ENCODE results near the gene CLC.
A peak's percentile ranks its signal among the peaks of the same experiment; 100 is the strongest.
"Not testable (repeated sequence)": the region's sequence is repeated elsewhere in the genome, so short reads cannot be mapped to it uniquely, and the experiment has no call there.

CLC gene

DNA sequence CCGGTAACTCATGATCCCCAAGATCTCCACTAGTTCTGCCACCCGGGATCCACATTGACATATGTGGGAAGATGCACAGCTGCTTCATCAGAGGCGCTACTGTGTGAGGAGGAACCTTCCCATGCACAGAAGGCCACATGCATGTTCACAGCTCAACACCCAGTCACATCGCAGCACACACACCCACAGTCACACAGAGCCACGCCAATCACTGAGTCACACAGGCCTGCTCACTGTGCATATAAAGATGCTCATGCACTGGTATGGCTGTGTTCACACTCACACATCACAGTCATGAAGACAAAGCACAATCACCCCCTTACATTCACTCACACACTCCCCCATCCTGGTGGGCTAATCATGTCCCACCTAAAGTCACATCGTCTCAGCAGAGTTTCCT lies 9.8 kb downstream of the CLC start:
- DNase-seq: no peak

DNA sequence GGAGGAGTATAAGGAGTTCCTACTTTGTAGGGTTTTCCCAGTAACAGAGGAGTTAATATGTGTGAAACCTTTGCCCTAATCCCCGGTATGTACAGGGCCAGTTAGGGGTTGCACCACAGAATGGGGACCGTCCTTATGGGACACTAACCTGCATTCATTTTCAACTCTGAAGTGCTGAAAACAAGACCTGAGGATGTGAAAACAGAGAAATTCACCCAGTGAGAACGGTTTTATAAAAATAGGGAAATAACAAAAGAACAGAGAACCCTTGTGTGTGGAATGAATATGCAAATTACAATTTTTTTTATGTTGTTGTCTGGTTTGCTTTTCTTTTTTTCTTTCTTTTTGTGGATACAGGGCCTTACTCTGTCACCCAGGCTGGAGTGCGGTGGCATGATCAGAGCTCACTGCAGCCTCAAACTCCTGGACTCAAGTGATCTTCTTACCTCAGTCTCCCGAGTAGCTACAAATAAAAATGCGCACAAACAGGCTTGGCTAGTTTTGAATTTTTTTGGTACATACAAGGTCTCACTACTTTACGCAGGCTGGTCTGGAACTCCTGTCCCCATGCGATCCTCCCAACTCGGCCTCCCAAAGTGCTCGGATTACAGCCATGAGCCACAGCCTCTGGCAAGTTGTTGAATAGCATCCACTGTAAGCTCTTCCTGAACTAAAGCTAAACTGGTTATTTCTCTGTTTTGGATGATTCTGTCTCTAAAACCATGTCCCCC lies 10.6 kb downstream of the CLC start:
- no peak for DNase-seq

GRCh38 chr19:39725995-39726394 lies 11.8 kb downstream of the CLC start:
- DNase-seq: no peak

DNA sequence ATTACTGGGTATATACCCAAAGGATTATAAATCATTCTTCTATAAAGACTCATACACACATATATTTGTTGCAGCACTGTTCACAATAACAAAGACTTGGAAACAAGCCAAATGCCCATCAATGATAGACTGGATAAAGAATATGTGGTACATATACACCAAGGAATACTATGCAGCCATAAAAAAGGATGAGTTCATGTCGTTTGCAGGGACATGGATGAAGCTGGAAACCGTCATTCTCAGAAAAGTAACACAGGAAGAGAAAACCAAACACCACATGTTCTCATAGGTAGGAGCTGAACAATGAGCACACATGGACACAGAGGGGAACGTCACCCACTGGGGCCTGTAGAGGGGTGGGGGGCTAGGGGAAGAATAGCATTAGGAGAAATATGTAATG lies 17.7 kb downstream of the CLC start:
- DNase-seq: not testable (repeated sequence)

DNA sequence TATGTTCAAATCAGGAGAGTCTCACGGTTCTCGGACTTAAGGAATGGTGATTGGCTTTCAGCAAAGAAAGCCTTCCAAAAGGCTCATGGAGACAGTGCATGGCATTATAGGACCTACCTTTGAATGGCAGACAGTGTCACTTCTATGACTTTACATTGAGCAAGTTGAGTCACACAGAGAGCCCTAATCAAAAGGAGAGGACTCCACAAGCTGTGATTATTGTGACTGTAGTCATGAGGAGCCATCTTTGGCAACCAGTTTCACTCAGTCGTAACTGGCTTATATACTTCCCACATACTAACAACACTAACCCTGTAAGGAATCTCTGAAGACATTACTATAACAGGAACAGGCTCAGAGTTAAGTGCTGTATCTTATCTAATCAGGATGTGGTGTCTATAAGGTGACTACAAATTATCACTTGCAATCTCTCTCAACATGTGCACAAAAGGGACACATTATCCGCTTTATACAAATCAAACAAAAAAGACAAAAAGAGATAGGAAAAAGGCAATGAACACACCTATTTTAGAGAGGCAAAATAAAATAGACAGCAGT lies 27.4 kb downstream of the CLC start:
- DNase-seq: no peak

DNA sequence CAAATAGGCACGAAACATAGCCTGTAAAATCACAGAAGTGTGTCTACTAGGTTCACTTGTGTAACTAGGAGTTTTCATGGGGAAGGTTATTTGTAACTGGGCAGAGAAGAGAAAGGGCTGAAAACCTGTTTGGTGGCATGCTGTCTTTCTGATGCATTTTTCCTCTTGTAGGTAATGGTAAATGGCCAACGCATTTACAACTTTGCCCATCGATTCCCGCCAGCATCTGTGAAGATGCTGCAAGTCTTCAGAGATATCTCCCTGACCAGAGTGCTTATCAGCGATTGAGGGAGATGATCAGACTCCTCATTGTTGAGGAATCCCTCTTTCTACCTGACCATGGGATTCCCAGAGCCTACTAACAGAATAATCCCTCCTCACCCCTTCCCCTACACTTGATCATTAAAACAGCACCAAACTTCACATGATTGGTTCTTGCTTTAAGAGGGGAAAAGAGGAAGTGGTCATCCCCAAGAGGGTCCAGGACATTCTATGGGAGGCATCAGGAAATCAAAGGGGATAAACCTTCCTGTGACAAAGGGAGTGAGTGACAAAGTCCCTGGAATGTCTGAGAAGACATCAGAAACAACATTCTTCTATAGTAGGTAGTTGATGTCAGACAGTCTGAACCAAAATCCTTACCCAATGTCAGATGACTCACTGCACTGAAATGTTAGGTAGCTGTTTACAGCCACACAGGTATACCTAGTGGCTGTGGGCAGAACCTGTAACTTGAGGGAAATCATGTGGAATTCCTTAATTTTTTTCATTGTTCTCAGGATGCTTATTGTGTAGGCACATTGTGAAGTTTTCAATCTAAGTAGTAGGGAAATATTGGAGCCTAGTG lies 28.6 kb downstream of the CLC start:
- no peak for DNase-seq

GRCh38 chr19:39708594-39708993 lies 29.2 kb downstream of the CLC start:
- no peak for DNase-seq

- DNase-seq: peak in 1 of 5 donors; percentile 74
Measured at GRCh38 chr19:39705578-39706188, 32.1 kb downstream of the CLC start.

DNA sequence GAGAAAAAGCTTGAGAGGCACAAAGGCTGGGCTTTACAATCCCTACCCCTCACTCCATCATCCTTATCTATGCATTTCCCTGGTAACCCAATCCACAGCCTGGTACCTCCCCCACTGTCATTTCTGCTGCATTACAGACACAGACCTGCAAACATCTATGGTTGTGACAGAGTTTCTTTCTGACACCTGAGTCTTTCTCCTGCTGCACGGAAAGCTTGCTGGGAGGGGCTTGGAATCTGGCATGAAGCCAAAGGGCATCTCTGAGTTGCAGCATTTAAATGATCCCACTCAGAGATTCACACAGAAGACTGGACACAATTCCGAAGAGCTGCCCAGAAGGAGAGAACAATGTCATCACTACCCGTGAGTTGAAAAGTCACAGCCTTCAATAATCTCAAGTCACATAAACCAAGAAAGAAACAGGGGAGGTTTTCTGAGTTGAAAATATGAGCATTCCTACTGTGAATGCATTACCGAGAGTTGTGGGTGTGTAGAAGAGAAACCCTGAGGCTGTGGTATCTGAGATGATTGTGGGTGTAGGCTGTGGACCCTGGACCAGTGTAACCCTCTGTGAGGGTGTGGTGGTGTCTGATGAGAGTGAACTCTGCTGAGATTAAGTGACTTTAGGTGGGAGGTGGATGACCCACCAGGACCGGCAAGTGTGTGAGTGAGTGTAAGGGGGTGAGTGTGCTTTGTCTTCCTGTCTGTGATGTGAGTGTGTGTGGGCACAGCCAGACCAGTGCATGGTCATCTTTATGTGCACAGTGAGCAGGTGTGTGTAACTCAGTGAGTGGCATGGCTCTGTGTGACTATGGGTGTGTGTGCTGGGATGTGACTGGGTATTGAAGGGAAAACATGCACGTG lies 33.4 kb downstream of the CLC start, which contains the start of gene LGALS14:
LGALS14 (plus strand) TSS at position 301 of the 864 bp plus-strand sequence; CDS start at position 349, 48 bp downstream.
- peak in 1 of 5 donors; percentile 12 for DNase-seq

DNA sequence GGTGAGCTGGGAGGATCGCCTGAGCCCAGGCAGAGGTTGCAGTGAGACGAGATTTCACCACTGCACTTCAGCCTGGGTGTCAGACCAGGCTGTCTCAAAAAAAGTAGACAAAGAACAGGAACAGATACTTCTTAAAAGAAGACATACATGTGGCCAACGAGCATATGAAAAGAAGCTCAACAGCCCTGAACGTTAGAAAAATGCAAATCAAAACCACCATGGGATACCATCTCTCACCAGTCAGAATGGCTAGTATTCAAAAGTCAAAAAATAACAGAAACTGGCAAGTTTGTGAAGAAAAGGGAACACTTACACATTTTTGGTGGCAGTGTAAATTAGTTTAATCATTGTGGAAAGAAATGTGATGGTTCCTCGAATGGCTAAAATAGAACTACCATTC lies 36.5 kb downstream of the CLC start:
- no peak for DNase-seq

- no peak for DNase-seq
Measured at GRCh38 chr19:39698535-39698934, 39.3 kb downstream of the CLC start.

GRCh38 chr19:39696387-39696786 lies 41.4 kb downstream of the CLC start:
- no peak for DNase-seq

DNA sequence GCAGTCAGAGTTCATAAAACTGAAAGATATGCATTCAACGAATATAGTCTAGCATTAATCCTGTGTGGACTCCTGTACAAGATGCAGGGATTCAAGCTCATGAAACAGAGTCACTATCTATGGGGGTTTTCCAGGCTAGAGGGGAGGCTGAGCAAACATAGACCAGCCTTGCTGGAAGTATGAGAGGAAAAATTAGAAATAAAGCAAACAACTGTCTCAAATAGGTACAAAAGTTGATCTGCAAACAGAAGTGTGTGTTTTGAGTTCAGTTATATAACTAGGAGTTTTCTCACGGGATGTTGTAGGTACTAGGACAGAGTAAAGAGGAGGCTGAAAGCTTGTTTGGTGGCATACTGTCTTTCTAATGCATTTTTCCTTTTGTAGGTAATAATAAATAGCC lies 42.1 kb downstream of the CLC start:
- no peak for DNase-seq

GRCh38 chr19:39692822-39693221 lies 45.0 kb downstream of the CLC start:
- DNase-seq: no peak

DNA sequence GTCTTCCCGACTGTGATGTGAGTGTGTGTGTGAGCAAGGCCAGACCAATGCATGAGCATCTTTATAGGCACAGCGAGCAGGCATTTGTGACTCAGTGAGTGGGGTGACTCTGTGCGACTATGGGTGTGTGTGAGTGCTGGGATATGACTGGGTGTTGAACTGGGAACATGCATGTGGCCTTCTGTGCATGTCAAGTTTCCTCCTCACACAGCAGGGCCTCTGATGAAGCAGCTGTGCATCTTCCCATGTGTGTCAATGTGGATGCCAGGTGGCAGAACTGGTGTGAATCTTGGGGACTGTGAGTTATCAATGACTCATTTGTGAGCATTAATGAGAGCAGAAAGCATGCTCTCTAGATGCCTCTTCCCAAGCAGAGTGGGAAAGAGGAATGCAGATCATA lies 45.7 kb downstream of the CLC start:
- no peak for DNase-seq

DNA sequence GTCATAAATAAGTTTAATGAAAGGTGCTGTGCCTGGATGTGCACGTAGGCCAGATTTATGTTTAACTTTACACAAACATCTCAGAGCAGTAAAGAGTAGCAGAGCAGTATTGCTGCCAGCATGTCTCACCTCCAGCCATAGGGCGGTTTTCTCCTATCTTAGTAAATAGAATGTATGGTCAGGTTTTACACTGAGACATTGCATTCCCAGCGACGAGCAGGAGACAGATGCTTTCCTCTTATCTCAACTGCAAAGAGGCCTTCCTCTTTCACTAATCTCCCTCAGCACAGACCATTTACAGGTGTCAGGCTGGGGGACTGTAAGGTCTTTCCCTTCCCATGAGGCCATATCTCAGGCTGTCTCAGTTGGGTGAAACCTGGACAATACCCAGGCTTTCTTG lies 49.2 kb downstream of the CLC start:
- not testable (repeated sequence) for DNase-seq

GRCh38 chr19:39686739-39687138 lies 51.1 kb downstream of the CLC start:
- DNase-seq: no peak

DNA sequence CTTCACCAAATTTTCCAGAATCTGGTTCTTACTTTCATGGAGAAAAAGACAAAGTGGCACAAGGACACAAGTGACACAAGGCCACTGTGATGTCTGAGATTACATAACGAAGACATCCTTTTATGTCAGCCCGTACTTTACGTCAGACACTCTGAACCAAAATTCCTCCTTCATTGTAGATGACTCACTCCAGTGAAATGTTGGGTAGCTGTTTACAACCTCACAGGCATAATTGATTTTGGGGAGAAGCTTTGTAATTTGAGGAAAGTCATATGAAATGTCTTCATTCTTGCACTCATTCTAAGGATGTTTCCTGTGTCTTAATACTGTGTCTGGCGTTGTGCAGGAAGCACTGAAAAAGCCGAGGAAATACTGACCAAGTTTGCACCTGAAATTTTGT lies 53.6 kb downstream of the CLC start:
- DNase-seq: no peak

GRCh38 chr19:39681416-39681815 lies 56.4 kb downstream of the CLC start:
- no peak for DNase-seq

Measured in T-helper 1 cell (primary cell).